Osteocyte (in vitro differentiated cells): ENCODE measurements around the gene ALDH9A1. TPM values are rescaled to one million over a fixed set of nuclear protein-coding genes. Genes with fewer than 3 reads are reported as not detected.
"Not testable (repeated sequence)": the region's sequence is repeated elsewhere in the genome, so short reads cannot be mapped to it uniquely, and the experiment has no call there.

ENCODE experiments used
- DNase-seq: peaks from one replicate; pipeline ENCODE4 v3.0.0; 2021; ENCODE audit warnings: mixed read lengths; ENCODE audit not compliant: unreplicated experiment; ENCODE audit errors: extremely low spot score
- H3K27ac Mint-ChIP-seq: one replicate; pipeline ENCODE4 v1.8.0; 2021; ENCODE audit warnings: mild to moderate bottlenecking, mixed read lengths; ENCODE audit not compliant: unreplicated experiment
- H3K27me3 Mint-ChIP-seq: one replicate; pipeline ENCODE4 v1.8.0; 2021; ENCODE audit warnings: mixed read lengths; ENCODE audit not compliant: unreplicated experiment
- H3K36me3 Mint-ChIP-seq: one replicate; pipeline ENCODE4 v1.8.0; 2021; ENCODE audit warnings: mixed read lengths; ENCODE audit not compliant: unreplicated experiment
- H3K4me1 Mint-ChIP-seq: one replicate; pipeline ENCODE4 v1.8.0; 2021; ENCODE audit warnings: mixed read lengths; ENCODE audit not compliant: unreplicated experiment
- H3K4me3 Mint-ChIP-seq: one replicate; pipeline ENCODE4 v1.8.0; 2021; ENCODE audit warnings: mild to moderate bottlenecking, moderate library complexity, mixed read lengths; ENCODE audit not compliant: unreplicated experiment
- H3K9me3 Mint-ChIP-seq: one replicate; pipeline ENCODE4 v1.8.0; 2021; ENCODE audit warnings: mixed read lengths; ENCODE audit not compliant: unreplicated experiment
- CTCF ChIP-seq: fragments of 200-600 bp; sonication (generic); IDR thresholded peaks from 2 replicates; pipeline ENCODE4 v1.5.0; 2021; ENCODE audit warnings: antibody characterized with exemption, mild to moderate bottlenecking, moderate library complexity
- total RNA-seq: library from RNA; stranded (reverse); gene quantifications from 2 replicates; pipeline ENCODE4 v1.2.1, GENCODE V29; 2021

ALDH9A1 gene
- total RNA-seq, 1 donor from 2014 or later, result 37.1 TPM

GRCh38 chr1:165686971-165687433 lies 11.4 kb downstream of the ALDH9A1 start:
- Mint-ChIP-seq H3K4me1 (no peaks in the 10 kb centered on the region), H3K27ac (no peak overlapping the region)

GRCh38 chr1:165686121-165686970 lies 12.0 kb downstream of the ALDH9A1 start:
- Mint-ChIP-seq H3K27me3 (no peaks in the 10 kb centered on the region), H3K36me3 (peaks cover 59% of the 10 kb centered on the region), H3K4me1 (no peaks in the 10 kb centered on the region), H3K27ac (no peak overlapping the region), H3K9me3 (peaks cover 7% of the 10 kb centered on the region), H3K4me3 (no peak overlapping the region)
- DNase-seq, result no peak
- TF ChIP-seq CTCF, result no peak

More at GRCh38 chr1:165686971-165687433, 11.4 kb downstream of the ALDH9A1 start:
- H3K9me3 Mint-ChIP-seq, result peaks cover 7% of the 10 kb centered on the region
- TF ChIP-seq CTCF, result no peak
- H3K27me3 Mint-ChIP-seq, result no peaks in the 10 kb centered on the region
- H3K4me3 Mint-ChIP-seq, result no peak overlapping the region
- no peak for DNase-seq
- H3K36me3 Mint-ChIP-seq, result peaks cover 57% of the 10 kb centered on the region

GRCh38 chr1:165683848-165684485 lies 14.4 kb downstream of the ALDH9A1 start:
- H3K27me3 Mint-ChIP-seq, result no peaks in the 10 kb centered on the region
- H3K27ac Mint-ChIP-seq, result no peak overlapping the region
- no peak for TF ChIP-seq CTCF
- H3K4me1 Mint-ChIP-seq, result no peaks in the 10 kb centered on the region
- peaks cover 71% of the 10 kb centered on the region for H3K36me3 Mint-ChIP-seq
- peaks cover 7% of the 10 kb centered on the region for H3K9me3 Mint-ChIP-seq
- DNase-seq, result no peak
- no peak overlapping the region for H3K4me3 Mint-ChIP-seq

- H3K36me3 Mint-ChIP-seq, result peaks cover 69% of the 10 kb centered on the region
- not testable (repeated sequence) for H3K27ac Mint-ChIP-seq, H3K27me3 Mint-ChIP-seq, H3K9me3 Mint-ChIP-seq, H3K4me3 Mint-ChIP-seq, H3K4me1 Mint-ChIP-seq, DNase-seq
Measured at GRCh38 chr1:165680773-165681172, 17.6 kb downstream of the ALDH9A1 start.

GRCh38 chr1:165680303-165680702 lies 18.1 kb downstream of the ALDH9A1 start:
- peaks cover 69% of the 10 kb centered on the region for H3K36me3 Mint-ChIP-seq
- no peak for TF ChIP-seq CTCF
- H3K27me3 Mint-ChIP-seq, result no peaks in the 10 kb centered on the region
- DNase-seq, result no peak
- H3K4me1 Mint-ChIP-seq, result peaks cover 4% of the 10 kb centered on the region
- H3K9me3 Mint-ChIP-seq, result peaks cover 8% of the 10 kb centered on the region
- no peak overlapping the region for H3K4me3 Mint-ChIP-seq
- H3K27ac Mint-ChIP-seq, result no peak overlapping the region
